AG04450 (cell line): ENCODE measurements around the gene PRX. TPM values are rescaled to one million over a fixed set of nuclear protein-coding genes. Genes with fewer than 3 reads are reported as not detected.
A peak's percentile ranks its signal among the peaks of the same experiment; 100 is the strongest.

Source experiments
- CTCF ChIA-PET: fragments of 300-600, 350-600 bp; formaldehyde crosslinking; extraction: SDS; loops from one replicate; lab custom pipeline; 2022; ENCODE audit warnings: antibody characterized with exemption, inconsistent platforms; lab: Charles Lee
- POLR2A ChIA-PET: fragments of 350-600 bp; formaldehyde crosslinking; extraction: SDS; loops from one replicate; lab custom pipeline; 2021; ENCODE audit warnings: antibody characterized with exemption, inconsistent platforms; lab: Yijun Ruan, JAX
- DNase-seq: peaks from one replicate; pipeline ENCODE4 v3.0.0-alpha.2; 2011; ENCODE audit warnings: low read depth, low spot score
- H3K27ac ChIP-seq: one replicate; pipeline ENCODE4 v1.5.1; 2012; ENCODE audit warnings: low read depth, low read length, control low read depth
- H3K27me3 ChIP-seq: one replicate; pipeline ENCODE4 v1.6.0; 2012; ENCODE audit warnings: low read length; ENCODE audit not compliant: control insufficient read depth, insufficient read depth
- H3K4me3 ChIP-seq: 2 replicates; pipeline ENCODE4 v1.5.1; 2011; ENCODE audit warnings: mild to moderate bottlenecking, low read depth, low read length, control low read depth
- H3K9me3 ChIP-seq: 2 replicates; pipeline ENCODE4 v1.5.1; 2012; ENCODE audit warnings: low read length; ENCODE audit not compliant: control insufficient read depth, insufficient read depth
- CTCF ChIP-seq: IDR thresholded peaks from 2 replicates; pipeline ENCODE4 v1.5.1; 2011; ENCODE audit warnings: low read depth, low read length, control low read depth, inconsistent platforms
- polyA plus RNA-seq: library from polyadenylated mRNA; depleted of rRNA; stranded (reverse); fragments of >200 nt; gene quantifications from 2 replicates; pipeline ENCODE4 v1.2.3, GENCODE V29; 2011

PRX gene
- polyA plus RNA-seq, 1 experiment: 1.8 TPM

- ChIA-PET CTCF (interaction anchor here (0.8 kb wide), 1 partner anchor 14 kb away, joined by 4 read pairs; no protein-coding TSS in a partner anchor), POLR2A (no interaction called here)
- Histone ChIP-seq H3K4me3 (no peak overlapping the region), H3K27me3 (no peaks in the 10 kb centered on the region), H3K27ac (no peak overlapping the region), H3K9me3 (no peaks in the 10 kb centered on the region)
- DNase-seq: no peak
- no peak for TF ChIP-seq CTCF
Observed at GRCh38 chr19:40450664-40451063, 37.5 kb upstream of the PRX start.

- no peak for TF ChIP-seq CTCF
- no peaks in the 10 kb centered on the region for H3K27me3 ChIP-seq
- H3K4me3 ChIP-seq: no peak overlapping the region
- no peak for DNase-seq
- ChIA-PET CTCF (interaction anchor here (1.2 to 1.4 kb wide), 2 partner anchors 14 to 29 kb away, joined by 3 read pairs; no protein-coding TSS in a partner anchor), POLR2A (no interaction called here)
- H3K9me3 ChIP-seq: no peaks in the 10 kb centered on the region
- no peak overlapping the region for H3K27ac ChIP-seq
Observed at GRCh38 chr19:40449506-40449905, 36.3 kb upstream of the PRX start.

- TF ChIP-seq CTCF: no peak
- ChIA-PET POLR2A (no interaction called here), CTCF (no interaction called here)
- Histone ChIP-seq H3K4me3 (no peak overlapping the region), H3K27ac (no peak overlapping the region), H3K27me3 (no peaks in the 10 kb centered on the region), H3K9me3 (no peaks in the 10 kb centered on the region)
- no peak for DNase-seq
Observed at GRCh38 chr19:40446263-40446784, 33.1 kb upstream of the PRX start.

- CTCF ChIA-PET: no interaction called here
- POLR2A ChIA-PET: no interaction called here
- Histone ChIP-seq H3K27me3 (no peaks in the 10 kb centered on the region), H3K9me3 (no peaks in the 10 kb centered on the region), H3K4me3 (no peak overlapping the region), H3K27ac (no peak overlapping the region)
- TF ChIP-seq CTCF: no peak
- no peak for DNase-seq
Observed at GRCh38 chr19:40445780-40446262, 32.6 kb upstream of the PRX start.

GRCh38 chr19:40444825-40445312 lies 31.7 kb upstream of the PRX start:
- H3K4me3 ChIP-seq: peak overlapping the region; percentile 88
- POLR2A ChIA-PET: interaction anchor here (0.6 kb wide), 1 partner anchor 19 kb away, joined by 3 read pairs; the partner anchor contains the start of gene SERTAD1
- no peak for DNase-seq
- no peaks in the 10 kb centered on the region for H3K9me3 ChIP-seq
- CTCF ChIA-PET: interaction anchor here (2.3 kb wide), 1 partner anchor 20 kb away, joined by 11 read pairs; no protein-coding TSS in a partner anchor
- H3K27me3 ChIP-seq: no peaks in the 10 kb centered on the region
- peak overlapping the region; percentile 21 for H3K27ac ChIP-seq
- no peak for TF ChIP-seq CTCF
